HL-60 (cell line): ENCODE results near the gene ANKS6.

Experiments
- GABPA ChIP-seq: IDR thresholded peaks from 2 replicates; pipeline ENCODE4 v1.6.1; 2012; ENCODE audit warnings: low read depth
- POLR2AphosphoS5 ChIP-seq: IDR thresholded peaks from 2 replicates; pipeline ENCODE4 v1.6.1; 2012; ENCODE audit warnings: low read depth
- SPI1 ChIP-seq: IDR thresholded peaks from 2 replicates; pipeline ENCODE4 v1.6.1; 2012; ENCODE audit warnings: low read depth, mild to moderate bottlenecking, borderline replicate concordance
- TF ChIP-seq, protein P1 (sequence below): IDR thresholded peaks from one replicate; pipeline ENCODE4 v1.5.1; 2011; ENCODE audit warnings: low read length, control low read depth, inconsistent platforms; ENCODE audit not compliant: insufficient read depth

DNA sequence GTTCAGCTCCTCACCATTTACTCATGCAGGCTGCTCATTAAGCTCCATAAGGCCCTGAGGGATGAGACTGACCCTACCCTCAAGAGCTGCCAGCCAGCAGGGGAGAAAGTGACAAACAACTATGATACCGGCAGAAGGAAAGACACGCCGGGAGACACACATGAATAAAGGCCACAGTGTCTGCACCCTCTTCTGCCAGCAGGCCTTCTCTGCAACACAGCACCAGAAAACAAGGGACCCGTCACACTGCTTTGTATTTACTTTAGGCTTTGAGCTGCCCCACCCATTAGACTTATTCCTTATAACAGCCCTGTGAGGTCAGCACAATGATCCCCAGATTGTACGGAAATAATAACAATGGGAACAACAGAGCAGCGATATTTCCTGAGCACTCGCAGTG is 94.8 kb downstream of the ANKS6 start:
- no peak for TF ChIP-seq POLR2AphosphoS5
- TF ChIP-seq, protein P1, sequence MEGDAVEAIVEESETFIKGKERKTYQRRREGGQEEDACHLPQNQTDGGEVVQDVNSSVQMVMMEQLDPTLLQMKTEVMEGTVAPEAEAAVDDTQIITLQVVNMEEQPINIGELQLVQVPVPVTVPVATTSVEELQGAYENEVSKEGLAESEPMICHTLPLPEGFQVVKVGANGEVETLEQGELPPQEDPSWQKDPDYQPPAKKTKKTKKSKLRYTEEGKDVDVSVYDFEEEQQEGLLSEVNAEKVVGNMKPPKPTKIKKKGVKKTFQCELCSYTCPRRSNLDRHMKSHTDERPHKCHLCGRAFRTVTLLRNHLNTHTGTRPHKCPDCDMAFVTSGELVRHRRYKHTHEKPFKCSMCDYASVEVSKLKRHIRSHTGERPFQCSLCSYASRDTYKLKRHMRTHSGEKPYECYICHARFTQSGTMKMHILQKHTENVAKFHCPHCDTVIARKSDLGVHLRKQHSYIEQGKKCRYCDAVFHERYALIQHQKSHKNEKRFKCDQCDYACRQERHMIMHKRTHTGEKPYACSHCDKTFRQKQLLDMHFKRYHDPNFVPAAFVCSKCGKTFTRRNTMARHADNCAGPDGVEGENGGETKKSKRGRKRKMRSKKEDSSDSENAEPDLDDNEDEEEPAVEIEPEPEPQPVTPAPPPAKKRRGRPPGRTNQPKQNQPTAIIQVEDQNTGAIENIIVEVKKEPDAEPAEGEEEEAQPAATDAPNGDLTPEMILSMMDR, result no peak
- no peak for TF ChIP-seq SPI1
- no peak for TF ChIP-seq GABPA
